GM13976 (cell line): ENCODE results near the gene RPS24.
"Not testable (repeated sequence)": the region's sequence is repeated elsewhere in the genome, so short reads cannot be mapped to it uniquely, and the experiment has no call there.

Source experiments
- DNase-seq: peaks from one replicate; pipeline ENCODE4 v3.0.0; 2012; ENCODE audit warnings: low spot score
- CTCF ChIP-seq: IDR thresholded peaks from 2 replicates; pipeline ENCODE4 v1.5.1; 2012; ENCODE audit warnings: borderline replicate concordance, mild to moderate bottlenecking; ENCODE audit not compliant: insufficient read depth; ENCODE audit errors: extremely low read depth, missing control alignments, control extremely low read depth
- in situ Hi-C: fragments of 300-500 bp; cut with MboI; formaldehyde crosslinking; loops from one replicate; pipeline ENCODE4 v1.12.0; 2022; ENCODE audit warnings: low sequenced_read_pairs, mixed read lengths, inconsistent platforms; ENCODE audit not compliant: unreplicated experiment

Gene RPS24

GRCh38 chr10:78063236-78063635, 29.6 kb downstream of the RPS24 start:
- no peak for TF ChIP-seq CTCF
- in situ Hi-C loops = no loop called here
- DNase-seq = no peak

DNA sequence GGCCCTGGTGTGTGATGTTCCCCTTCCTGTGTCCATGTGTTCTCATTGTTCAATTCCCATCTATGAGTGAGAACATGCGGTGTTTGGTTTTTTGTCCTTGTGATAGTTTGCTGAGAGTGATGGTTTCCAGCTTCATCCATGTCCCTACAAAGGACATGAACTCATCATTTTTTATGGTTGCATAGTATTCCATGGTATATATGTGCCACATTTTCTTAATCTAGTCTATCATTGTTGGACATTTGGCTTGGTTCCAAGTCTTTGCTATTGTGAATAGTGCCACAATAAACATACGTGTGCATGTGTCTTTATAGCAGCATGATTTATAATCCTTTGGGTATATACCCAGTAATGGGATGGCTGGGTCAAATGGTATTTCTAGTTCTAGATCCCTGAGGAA, 31.3 kb downstream of the RPS24 start:
- in situ Hi-C loops, DNase-seq: not testable (repeated sequence)

GRCh38 chr10:78065611-78066010, 31.9 kb downstream of the RPS24 start:
- in situ Hi-C loops = no loop called here
- DNase-seq = no peak
- no peak for TF ChIP-seq CTCF

DNA sequence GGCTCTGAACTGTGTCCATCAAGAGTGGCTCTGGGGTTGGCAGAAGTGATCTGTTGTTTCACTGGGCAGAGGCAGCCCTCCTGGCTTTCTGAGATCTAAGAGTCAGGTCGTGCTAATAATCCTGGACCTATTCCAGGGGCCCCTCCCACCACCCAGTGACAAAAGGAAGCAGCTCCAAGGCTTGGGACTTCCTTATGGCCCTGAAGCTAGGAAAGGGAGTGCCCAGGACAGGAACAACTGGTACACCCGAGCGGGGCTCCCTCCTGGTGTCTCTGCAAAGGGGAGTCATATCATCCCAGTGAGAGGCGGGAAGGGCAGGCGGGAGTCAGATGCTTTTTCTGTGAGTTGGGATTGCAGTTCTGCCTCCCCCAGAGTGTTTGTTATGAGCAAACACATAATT, 32.3 kb downstream of the RPS24 start:
- no peak for DNase-seq
- no peak for TF ChIP-seq CTCF
- in situ Hi-C loops = no loop called here

- TF ChIP-seq CTCF = no peak
- in situ Hi-C loops = no loop called here
- no peak for DNase-seq
Observed at GRCh38 chr10:78066728-78067430, 33.2 kb downstream of the RPS24 start.

GRCh38 chr10:78069151-78069550, 35.5 kb downstream of the RPS24 start:
- TF ChIP-seq CTCF = no peak

DNA sequence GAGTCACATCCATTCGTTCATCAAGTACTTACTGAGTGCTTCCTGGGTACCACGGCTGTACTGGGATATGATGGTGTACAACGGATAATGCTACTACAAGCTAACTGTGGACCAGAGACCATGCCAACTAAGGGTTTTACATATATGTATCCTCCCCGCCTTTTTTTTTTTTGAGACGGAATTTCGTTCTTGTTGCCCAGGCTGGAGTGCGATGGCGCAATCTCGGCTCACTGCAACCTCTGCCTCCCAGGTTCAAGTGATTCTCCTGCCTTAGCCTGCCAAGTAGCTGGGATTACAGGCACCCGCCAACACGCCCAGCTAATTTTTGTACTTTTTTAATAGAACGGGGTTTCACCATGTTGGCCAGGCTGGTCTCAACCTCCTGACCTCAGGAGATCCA, 36.4 kb downstream of the RPS24 start:
- DNase-seq, in situ Hi-C loops: not testable (repeated sequence)

More at GRCh38 chr10:78069151-78069550, 35.5 kb downstream of the RPS24 start:
- no peak for DNase-seq
- in situ Hi-C loops = no loop called here

DNA sequence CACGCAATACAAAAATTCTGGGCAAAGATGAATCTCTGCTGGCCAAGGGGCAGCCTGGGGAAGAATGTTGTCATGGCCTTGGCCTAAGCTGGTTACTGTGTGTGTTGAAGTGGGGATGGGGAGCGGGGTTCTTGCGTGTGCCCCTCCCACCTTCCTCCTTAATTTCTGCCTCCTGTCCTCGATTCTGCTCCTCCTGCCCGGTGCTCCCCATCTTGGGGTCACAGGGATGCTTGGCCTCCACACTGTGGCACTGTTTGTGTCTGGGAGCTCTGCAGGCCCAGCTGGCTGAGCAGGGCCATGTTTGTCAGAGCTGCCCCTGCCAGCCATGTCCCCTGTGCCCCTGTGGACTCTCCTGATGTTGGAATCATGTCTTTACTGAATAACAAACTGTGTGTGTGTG, 37.1 kb downstream of the RPS24 start:
- TF ChIP-seq CTCF = no peak
- DNase-seq = no peak
- in situ Hi-C loops = no loop called here
